ENCODE data around the gene MRPL11. TPM values are rescaled to one million over a fixed set of nuclear protein-coding genes. Genes with fewer than 3 reads are reported as not detected.

Gene MRPL11
- total RNA-seq: 34.9 and 53.7 TPM in 2 replicates

DNA sequence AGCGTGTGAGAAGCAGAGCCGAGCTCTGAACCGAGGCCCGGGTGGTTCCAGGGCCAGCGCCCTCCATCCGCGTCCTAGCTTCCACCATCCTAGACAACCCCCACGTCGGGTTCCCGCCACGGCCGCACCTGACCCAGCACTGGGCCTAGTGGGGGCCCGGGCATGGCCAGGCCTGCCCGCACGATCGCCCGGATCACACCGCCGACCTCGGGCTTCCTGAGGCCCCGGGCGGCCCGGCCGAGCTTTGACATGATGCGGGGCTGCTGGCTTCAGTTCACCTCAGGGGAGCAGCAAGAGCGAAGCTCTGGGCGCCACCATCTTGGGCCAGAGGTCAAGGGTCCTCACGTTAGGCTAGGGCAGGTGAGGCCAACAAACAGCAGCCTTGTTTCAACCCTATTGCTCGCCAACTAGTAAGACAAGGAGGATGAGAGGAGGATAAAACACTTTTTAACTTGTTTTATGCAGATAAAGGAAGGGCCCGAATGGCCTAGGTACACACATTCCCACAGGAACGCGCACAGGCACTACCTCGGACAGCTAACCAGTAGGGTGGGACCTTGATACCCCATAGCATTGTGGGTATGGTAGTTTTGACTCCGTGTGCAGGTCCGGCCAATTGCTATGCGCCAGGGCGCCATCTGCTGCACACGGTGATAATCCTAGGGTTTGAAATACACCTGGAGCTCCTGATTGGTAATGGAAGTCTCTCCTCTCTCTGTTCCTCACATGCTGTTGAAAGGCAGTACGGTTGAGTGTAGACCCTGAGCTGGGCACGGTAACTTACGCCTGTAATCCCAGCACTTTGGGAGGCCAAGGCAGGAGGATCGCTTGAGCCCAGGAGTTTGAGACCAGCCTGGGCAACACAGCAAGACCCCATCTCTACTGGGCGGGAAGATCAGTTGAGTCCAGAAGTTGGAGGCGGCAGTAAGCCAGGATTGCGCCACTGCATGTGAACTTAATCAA is at the start of gene MRPL11:
TSS of gene MRPL11 (minus strand) at position 345 of the 963 bp plus-strand sequence. CDS start at position 251, 94 bp downstream.

GRCh38 chr11:66480117-66480938 is 41.7 kb upstream of the MRPL11 start, which contains the start of gene DPP3:
DPP3 (plus strand) TSS chr11:66480434; CDS start chr11:66482201, 1,767 bp downstream.

DNA sequence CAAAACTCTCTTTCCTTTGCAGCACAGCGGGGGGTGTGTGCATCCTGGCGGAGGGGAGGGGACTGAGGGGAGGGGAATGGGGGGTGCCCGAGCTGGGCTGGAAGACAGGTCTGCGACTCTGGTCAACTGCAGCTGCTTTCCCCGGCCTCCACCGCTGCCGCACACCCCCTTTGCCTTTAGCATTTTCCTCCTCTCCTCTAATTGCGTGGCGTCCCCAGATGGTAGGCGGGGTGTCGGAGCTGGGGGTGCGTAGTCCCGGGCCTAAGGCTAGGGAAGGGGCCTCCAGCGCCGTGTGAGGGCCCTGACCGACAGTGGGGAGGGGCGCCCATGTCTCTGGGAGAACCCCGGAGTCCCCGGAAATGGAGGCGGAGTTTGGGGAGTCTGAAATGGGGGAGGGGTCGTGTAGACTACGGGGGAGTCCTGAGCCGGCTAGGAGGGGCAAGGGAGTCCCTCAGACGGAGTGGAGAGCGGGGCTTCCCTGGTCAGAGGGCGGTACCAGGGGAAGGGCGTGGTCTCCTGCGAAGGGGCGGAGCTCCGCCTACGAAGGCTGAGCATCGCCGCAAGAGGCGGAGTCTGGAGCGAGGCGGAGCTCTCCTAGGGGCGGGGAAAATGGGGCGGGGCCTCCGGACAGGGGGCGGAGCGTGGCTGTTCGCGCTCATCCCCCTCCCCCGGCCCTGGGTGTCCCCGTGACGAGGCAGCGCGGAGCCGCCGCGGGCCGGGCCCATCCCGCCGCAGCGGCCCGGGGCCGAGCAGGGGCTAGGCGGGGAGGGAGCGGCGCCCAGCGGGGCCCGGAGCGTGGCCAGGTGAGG is 27.8 kb upstream of the MRPL11 start, which contains the start of gene PELI3:
TSS of gene PELI3 (plus strand) at position 681 of the 809 bp plus-strand sequence. CDS start 1,224 bp downstream, outside the sequence.

GRCh38 chr11:66420671-66421476 is 17.8 kb downstream of the MRPL11 start, which contains the start of gene NPAS4:
NPAS4 (plus strand) TSS chr11:66421035; CDS start chr11:66421180, 145 bp downstream.

Other genes starting within 250 kb of the MRPL11 start
- 18.5 and 21.2 TPM in 2 replicates for gene KLC2, start 181.1 kb downstream of the MRPL11 start, total RNA-seq
- 59.3 and 68.8 TPM in 2 replicates for gene RAB1B, start 170.2 kb downstream of the MRPL11 start, total RNA-seq
- not detected in 2 replicates for gene CNIH2, start 160.7 kb downstream of the MRPL11 start, total RNA-seq
- gene YIF1A, start 149.7 kb downstream of the MRPL11 start, total RNA-seq: 189 and 200 TPM in 2 replicates
- gene TMEM151A, start 147.0 kb downstream of the MRPL11 start, total RNA-seq: not detected in 2 replicates
- 0.24 TPM in 1 of 2 replicates, not detected in the other for gene CD248, start 121.8 kb downstream of the MRPL11 start, total RNA-seq
- 33.3 and 64.2 TPM in 2 replicates for gene RIN1, start 102.4 kb downstream of the MRPL11 start, total RNA-seq
- gene BRMS1, start 93.7 kb downstream of the MRPL11 start, total RNA-seq: 69.1 and 82.4 TPM in 2 replicates
- gene B4GAT1, start 91.2 kb downstream of the MRPL11 start, total RNA-seq: 11.6 and 35.0 TPM in 2 replicates
- 2.2 and 3.2 TPM in 2 replicates for gene SLC29A2, start 67.1 kb downstream of the MRPL11 start, total RNA-seq
- gene NPAS4, start 17.8 kb downstream of the MRPL11 start, total RNA-seq: not detected in 2 replicates
- 16.1 and 17.7 TPM in 2 replicates for gene PELI3, start 28.1 kb upstream of the MRPL11 start, total RNA-seq
- 54.4 and 85.1 TPM in 2 replicates for gene DPP3, start 41.6 kb upstream of the MRPL11 start, total RNA-seq
- gene BBS1, start 71.8 kb upstream of the MRPL11 start, total RNA-seq: 13.0 and 16.4 TPM in 2 replicates
- gene ZDHHC24, start 107.2 kb upstream of the MRPL11 start, total RNA-seq: 17.7 and 22.9 TPM in 2 replicates
- not detected in 2 replicates for gene ACTN3, start 108.1 kb upstream of the MRPL11 start, total RNA-seq
- gene CTSF, start 129.8 kb upstream of the MRPL11 start, total RNA-seq: 3.2 and 15.9 TPM in 2 replicates
- 0.48 TPM in 1 of 2 replicates, not detected in the other for gene CCDC87, start 154.2 kb upstream of the MRPL11 start, total RNA-seq
- gene CCS, start 154.3 kb upstream of the MRPL11 start, total RNA-seq: 23.9 and 26.5 TPM in 2 replicates
- 8.1 and 10.4 TPM in 2 replicates for gene RBM14, start 177.8 kb upstream of the MRPL11 start, total RNA-seq
- gene RBM4, start 199.9 kb upstream of the MRPL11 start, total RNA-seq: 79.5 and 91.1 TPM in 2 replicates
- 9.4 and 15.8 TPM in 2 replicates for gene RBM4B, start 239.0 kb upstream of the MRPL11 start, total RNA-seq